Measurements from ENCODE around the gene COL20A1. TPM values are rescaled to one million over a fixed set of nuclear protein-coding genes. Genes with fewer than 3 reads are reported as not detected.

Gene COL20A1
- total RNA-seq, 2 donors from 2014 or later: 7.1 TPM; not detected in 1

GRCh38 chr20:63284083-63284440 is 8.9 kb upstream of the COL20A1 start:
- no peaks in the 10 kb centered on the region for H3K9me3 ChIP-seq
- no peak overlapping the region for H3K4me3 ChIP-seq
- H3K36me3 ChIP-seq: peaks cover 4 to 10% of the 10 kb centered on the region in 2 donors
- TF ChIP-seq POLR2A (IDR thresholded peaks at IDR 0.05) (no peak), POLR2AphosphoS5 (IDR thresholded peaks at IDR 0.05) (no peak), CTCF (IDR thresholded peaks at IDR 0.05) (no peak)
- H3K4me1 ChIP-seq (replicated peaks): no peaks in the 10 kb centered on the region
- intact Hi-C loops (cut with DNase I): no loop called here
- no peaks in the 10 kb centered on the region for H3K27me3 ChIP-seq (replicated peaks; ENCODE audit: insufficient read depth)
- WGBS: 73% methylated on average over 14 of the region's 14 CpGs
- no peak for DNase-seq (ENCODE audit: low spot score)
- no peak overlapping the region for H3K27ac ChIP-seq

GRCh38 chr20:63284544-63284949 is 8.4 kb upstream of the COL20A1 start:
- no peak for DNase-seq (ENCODE audit: low spot score)
- H3K36me3 ChIP-seq: peaks cover 4 to 10% of the 10 kb centered on the region in 2 donors
- no peaks in the 10 kb centered on the region for H3K4me1 ChIP-seq (replicated peaks)
- intact Hi-C loops (cut with DNase I): no loop called here
- H3K9me3 ChIP-seq: no peaks in the 10 kb centered on the region
- no peak overlapping the region for H3K4me3 ChIP-seq
- no peaks in the 10 kb centered on the region for H3K27me3 ChIP-seq (replicated peaks; ENCODE audit: insufficient read depth)
- TF ChIP-seq CTCF (IDR thresholded peaks at IDR 0.05): no peak
- TF ChIP-seq POLR2A (IDR thresholded peaks at IDR 0.05): no peak
- TF ChIP-seq POLR2AphosphoS5 (IDR thresholded peaks at IDR 0.05): no peak
- WGBS: 91% methylated on average over 25 of the region's 25 CpGs
- no peak overlapping the region for H3K27ac ChIP-seq

GRCh38 chr20:63284981-63285524 is 7.9 kb upstream of the COL20A1 start:
- Histone ChIP-seq H3K27ac (no peak overlapping the region), H3K4me3 (no peak overlapping the region), H3K36me3 (peaks cover 4 to 10% of the 10 kb centered on the region in 2 donors), H3K9me3 (no peaks in the 10 kb centered on the region), H3K4me1 (replicated peaks) (no peaks in the 10 kb centered on the region), H3K27me3 (replicated peaks; ENCODE audit: insufficient read depth) (no peaks in the 10 kb centered on the region)
- TF ChIP-seq CTCF (IDR thresholded peaks at IDR 0.05): no peak
- TF ChIP-seq POLR2AphosphoS5 (IDR thresholded peaks at IDR 0.05): no peak
- no peak for TF ChIP-seq POLR2A (IDR thresholded peaks at IDR 0.05)
- intact Hi-C loops (cut with DNase I): no loop called here
- WGBS: 81% methylated on average over 13 of the region's 13 CpGs
- no peak for DNase-seq (ENCODE audit: low spot score)

GRCh38 chr20:63285636-63286615 is 7.1 kb upstream of the COL20A1 start:
- peaks cover 4 to 10% of the 10 kb centered on the region in 2 donors for H3K36me3 ChIP-seq
- no peak overlapping the region for H3K27ac ChIP-seq
- H3K27me3 ChIP-seq (replicated peaks; ENCODE audit: insufficient read depth): no peaks in the 10 kb centered on the region
- DNase-seq (ENCODE audit: low spot score): no peak
- no peak overlapping the region for H3K4me3 ChIP-seq
- H3K4me1 ChIP-seq (replicated peaks): no peaks in the 10 kb centered on the region
- TF ChIP-seq CTCF (IDR thresholded peaks at IDR 0.05) (no peak), POLR2A (IDR thresholded peaks at IDR 0.05) (no peak), POLR2AphosphoS5 (IDR thresholded peaks at IDR 0.05) (no peak)
- H3K9me3 ChIP-seq: no peaks in the 10 kb centered on the region
- intact Hi-C loops (cut with DNase I): no loop called here
- WGBS: 91% methylated on average over 43 of the region's 44 CpGs

All from prostate gland (tissue), 2 donors.